ENCODE measurements around the gene SEL1L.

GRCh38 chr14:81535396-81536164 is 1.9 kb upstream of the SEL1L start:
- TF ChIP-seq CHD2 (IDR thresholded peaks at IDR 0.05; ENCODE audit: low read length, partially characterized antibody) (no peak), POLR2A (IDR thresholded peaks at IDR 0.05; ENCODE audit: low read length) (no peak), CTCF (IDR thresholded peaks at IDR 0.05) (no peak), REST (IDR thresholded peaks at IDR 0.05) (no peak), KDM1A (IDR thresholded peaks at IDR 0.05; ENCODE audit: low read depth) (no peak), RAD21 (conservative IDR thresholded peaks at IDR 0.05 in 1 of 2, IDR thresholded peaks at IDR 0.05 in 1 of 2) (no peak)
